BE2C (cell line): ENCODE data around the gene NOB1.
"Not testable (repeated sequence)": the region's sequence is repeated elsewhere in the genome, so short reads cannot be mapped to it uniquely, and the experiment has no call there.

Experiments used
- DNase-seq: peaks from one replicate; pipeline ENCODE4 v3.0.0-alpha.2; 2020
- H3K27me3 ChIP-seq: fragments of 250-450 bp; sonication (Bioruptor Pico); 2 replicates; pipeline ENCODE4 v1.5.1; 2020; ENCODE audit warnings: mild to moderate bottlenecking
- H3K36me3 ChIP-seq: fragments of 250-450 bp; sonication (Bioruptor Pico); 2 replicates; pipeline ENCODE4 v1.5.1; 2020; ENCODE audit warnings: mild to moderate bottlenecking
- H3K4me1 ChIP-seq: fragments of 250-450 bp; sonication (Bioruptor Pico); 2 replicates; pipeline ENCODE4 v1.5.1; 2020
- H3K4me3 ChIP-seq: 2 replicates; pipeline ENCODE4 v1.5.1; 2011; ENCODE audit warnings: low read depth, low read length
- H3K9me3 ChIP-seq: fragments of 250-450 bp; sonication (Bioruptor Pico); 2 replicates; pipeline ENCODE4 v1.5.1; 2020
- CTCF ChIP-seq: IDR thresholded peaks from 2 replicates; pipeline ENCODE4 v1.5.1; 2012; ENCODE audit warnings: mild to moderate bottlenecking, low read depth, low read length

NOB1 gene

GRCh38 chr16:69741519-69741918 lies 13.2 kb downstream of the NOB1 start:
- Histone ChIP-seq H3K36me3 (peaks cover 68% of the 10 kb centered on the region), H3K9me3 (no peaks in the 10 kb centered on the region), H3K4me1 (peaks cover 3% of the 10 kb centered on the region), H3K27me3 (no peaks in the 10 kb centered on the region), H3K4me3 (no peak overlapping the region)
- DNase-seq = no peak
- TF ChIP-seq CTCF = no peak

- Histone ChIP-seq H3K9me3 (no peaks in the 10 kb centered on the region), H3K27me3 (no peaks in the 10 kb centered on the region), H3K4me1 (peaks cover 8% of the 10 kb centered on the region), H3K36me3 (no peaks in the 10 kb centered on the region), H3K4me3 (no peak overlapping the region)
- TF ChIP-seq CTCF = no peak
- no peak for DNase-seq
Measured at GRCh38 chr16:69732101-69732500, 22.6 kb downstream of the NOB1 start.

GRCh38 chr16:69731280-69731679 lies 23.4 kb downstream of the NOB1 start:
- peaks cover 12% of the 10 kb centered on the region for H3K4me1 ChIP-seq
- DNase-seq, H3K27me3 ChIP-seq, H3K4me3 ChIP-seq, H3K36me3 ChIP-seq, H3K9me3 ChIP-seq: not testable (repeated sequence)

- not testable (repeated sequence) for H3K4me3 ChIP-seq, H3K36me3 ChIP-seq, DNase-seq, H3K9me3 ChIP-seq, H3K27me3 ChIP-seq
- H3K4me1 ChIP-seq = peaks cover 12% of the 10 kb centered on the region
Measured at GRCh38 chr16:69729030-69729429, 25.7 kb downstream of the NOB1 start.

- DNase-seq = no peak
- H3K9me3 ChIP-seq = no peaks in the 10 kb centered on the region
- H3K4me1 ChIP-seq = peaks cover 12% of the 10 kb centered on the region
- H3K27me3 ChIP-seq = no peaks in the 10 kb centered on the region
- no peaks in the 10 kb centered on the region for H3K36me3 ChIP-seq
- H3K4me3 ChIP-seq = no peak overlapping the region
- no peak for TF ChIP-seq CTCF
Measured at GRCh38 chr16:69727916-69728270, 26.8 kb downstream of the NOB1 start.

GRCh38 chr16:69726313-69727060 lies 28.2 kb downstream of the NOB1 start, which contains the start of gene NQO1:
Gene NQO1 (minus strand): TSS chr16:69726560. CDS start chr16:69726439, 121 bp downstream.
- Histone ChIP-seq H3K9me3 (no peaks in the 10 kb centered on the region), H3K27me3 (no peaks in the 10 kb centered on the region), H3K36me3 (no peaks in the 10 kb centered on the region), H3K4me1 (peaks cover 12% of the 10 kb centered on the region), H3K4me3 (peak within 1 kb of the TSS; percentile 65)
- peak; percentile 97 for DNase-seq
- TF ChIP-seq CTCF = no peak

GRCh38 chr16:69725480-69726312 lies 29.0 kb downstream of the NOB1 start:
- no peaks in the 10 kb centered on the region for H3K27me3 ChIP-seq
- H3K9me3 ChIP-seq = no peaks in the 10 kb centered on the region
- peak overlapping the region; percentile 65 for H3K4me3 ChIP-seq
- no peaks in the 10 kb centered on the region for H3K36me3 ChIP-seq
- peaks cover 12% of the 10 kb centered on the region for H3K4me1 ChIP-seq
- DNase-seq = no peak
- no peak for TF ChIP-seq CTCF
